GM18517 (cell line): ENCODE results near the gene MYOD1.

ENCODE experiments used
- ATAC-seq: cut with Tn5 transposase; IDR thresholded peaks from one replicate; pipeline ENCODE4 v1.9.1; 2021; ENCODE audit warnings: mild to moderate bottlenecking, moderate library complexity; ENCODE audit not compliant: unreplicated experiment

MYOD1 gene

GRCh38 chr11:17769218-17769617 is 49.8 kb downstream of the MYOD1 start:
- no peak for ATAC-seq

GRCh38 chr11:17770048-17770652 is 50.8 kb downstream of the MYOD1 start:
- no peak for ATAC-seq

GRCh38 chr11:17770917-17771316 is 51.5 kb downstream of the MYOD1 start:
- no peak for ATAC-seq

- no peak for ATAC-seq
Measured at GRCh38 chr11:17771415-17771814, 52.0 kb downstream of the MYOD1 start.
